K562 (cell line): Measurements from ENCODE around the gene TRAPPC8.

Experiments
- ATF3 ChIP-seq, 2 experiments: fragments of 450-650 bp in 1 of 2; sonication (generic) in 1 of 2; formaldehyde crosslinking in 1 of 2; IDR thresholded peaks in 1 of 2; conservative IDR thresholded peaks in 1 of 2; 2 replicates each; pipeline versions ENCODE4 v1.6.1 to v1.8.1; 2016 to 2023; ENCODE audit warnings: mild to moderate bottlenecking in 2 of 2, moderate library complexity in 2 of 2, inconsistent platforms in 1 of 2, missing genetic modification reagents in 1 of 2
- CTCF ChIP-seq, 3 experiments: IDR thresholded peaks in 2 of 3; conservative IDR thresholded peaks in 1 of 3; 2 replicates each; pipeline ENCODE4 v1.5.1; 2011 to 2012; ENCODE audit warnings: low read length in 3 of 3, mild to moderate bottlenecking in 3 of 3, control low read depth in 2 of 3, improper control_type of control experiment in 1 of 3, inconsistent platforms in 1 of 3, low read depth in 1 of 3, mixed read lengths in 1 of 3, moderate library complexity in 1 of 3; ENCODE audit not compliant: insufficient read depth in 2 of 3
- EP400 ChIP-seq: fragments of 450-650 bp; IDR thresholded peaks from 2 replicates; pipeline ENCODE4 v1.6.1; 2017; ENCODE audit warnings: antibody characterized with exemption, mild to moderate bottlenecking, moderate library complexity
- HDAC1 ChIP-seq, 2 experiments: fragments of 450-650 bp; IDR thresholded peaks; 2 replicates each; pipeline ENCODE4 v1.6.1; 2016 to 2017; ENCODE audit warnings: inconsistent platforms in 1 of 2, mild to moderate bottlenecking in 1 of 2, moderate library complexity in 1 of 2
- JUN ChIP-seq, 2 experiments: sonication (generic) in 1 of 2; formaldehyde crosslinking in 1 of 2; IDR thresholded peaks; 2 replicates each; pipeline versions ENCODE4 v1.6.1 to v1.8.0; 2012 to 2022; ENCODE audit warnings: borderline replicate concordance in 2 of 2, mild to moderate bottlenecking in 2 of 2, improper control_type of control experiment in 1 of 2, low read depth in 1 of 2, low read length in 1 of 2, missing genetic modification reagents in 1 of 2
- KDM5B ChIP-seq: fragments of 200-600 bp; sonication (generic); IDR thresholded peaks from 2 replicates; pipeline ENCODE4 v1.6.1; 2012; ENCODE audit warnings: low read depth, mild to moderate bottlenecking, moderate library complexity, low read length, control low read depth, inconsistent platforms; ENCODE audit not compliant: insufficient replicate concordance
- MEIS2 ChIP-seq: fragments of 450-650 bp; IDR thresholded peaks from 2 replicates; pipeline ENCODE4 v1.6.1; 2014; ENCODE audit warnings: mild to moderate bottlenecking; ENCODE audit not compliant: partially characterized antibody
- RAD51 ChIP-seq: fragments of 450-650 bp; IDR thresholded peaks from 2 replicates; pipeline ENCODE4 v1.7.1; 2016; ENCODE audit warnings: low read depth, mild to moderate bottlenecking, borderline replicate concordance
- ZNF217 ChIP-seq: sonication (generic); formaldehyde crosslinking; IDR thresholded peaks from 2 replicates; pipeline ENCODE4 v1.8.0; 2022; ENCODE audit warnings: mild to moderate bottlenecking, missing genetic modification reagents
- ZNF507 ChIP-seq: conservative IDR thresholded peaks from 2 replicates; pipeline ENCODE4 v1.6.1; 2017; ENCODE audit warnings: missing genetic modification characterization, missing compliant biosample characterization

GRCh38 chr18:31850844-31851243 is 92.1 kb downstream of the TRAPPC8 start:
- TF ChIP-seq HDAC1 (IDR thresholded peaks at IDR 0.05): no peak
- TF ChIP-seq CTCF (IDR thresholded peaks at IDR 0.05 in 2 of 3, conservative IDR thresholded peaks at IDR 0.05 in 1 of 3; ENCODE audit: insufficient read depth in 2 of 3, low read depth in 1 of 3, low read length in 3 of 3): no peak
- no peak for TF ChIP-seq KDM5B
- TF ChIP-seq ZNF217 (CRISPR knock-in tag): no peak
- no peak for TF ChIP-seq RAD51
- TF ChIP-seq ATF3 (IDR thresholded peaks at IDR 0.05): no peak
- no peak for TF ChIP-seq ATF3 (CRISPR knock-in tag; conservative IDR thresholded peaks at IDR 0.05)
- no peak for TF ChIP-seq ZNF507 (tag)
- no peak for TF ChIP-seq EP400
- no peak for TF ChIP-seq JUN (IDR thresholded peaks at IDR 0.05; ENCODE audit: borderline replicate concordance, low read depth, low read length)
- TF ChIP-seq JUN (CRISPR knock-in tag; IDR thresholded peaks at IDR 0.05; ENCODE audit: borderline replicate concordance): no peak
- no peak for TF ChIP-seq MEIS2
